Activated T-cell treated with anti-CD3 and anti-CD28 coated beads, Interleukin-2, amount 50 U/mL, for 1 hour (primary cell): Measurements from ENCODE around the gene RIN3.

Experiments used
- DNase-seq: peaks from one replicate; pipeline ENCODE4 v3.0.0-alpha.2; 2020

Gene RIN3

GRCh38 chr14:92556863-92557543 is 43.4 kb downstream of the RIN3 start:
- DNase-seq = no peak

DNA sequence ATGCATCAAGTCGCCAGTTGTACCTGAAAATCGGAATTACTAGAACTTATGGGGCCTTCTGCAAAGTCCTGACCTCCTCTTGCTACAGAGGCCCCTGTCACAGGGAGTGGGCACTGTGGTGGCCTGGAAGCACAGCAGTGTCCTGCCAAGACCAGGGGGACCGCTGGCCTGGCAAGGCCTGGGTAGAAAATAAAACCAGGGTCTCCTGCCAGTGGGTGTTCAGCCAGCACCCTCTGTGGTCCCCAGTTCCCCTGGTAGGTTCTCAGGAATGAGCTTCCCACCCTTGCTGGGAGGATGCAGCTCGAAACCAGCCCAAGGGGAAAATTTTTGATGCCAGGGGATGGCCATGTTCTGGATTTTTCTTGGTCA is 43.9 kb downstream of the RIN3 start:
- no peak for DNase-seq

DNA sequence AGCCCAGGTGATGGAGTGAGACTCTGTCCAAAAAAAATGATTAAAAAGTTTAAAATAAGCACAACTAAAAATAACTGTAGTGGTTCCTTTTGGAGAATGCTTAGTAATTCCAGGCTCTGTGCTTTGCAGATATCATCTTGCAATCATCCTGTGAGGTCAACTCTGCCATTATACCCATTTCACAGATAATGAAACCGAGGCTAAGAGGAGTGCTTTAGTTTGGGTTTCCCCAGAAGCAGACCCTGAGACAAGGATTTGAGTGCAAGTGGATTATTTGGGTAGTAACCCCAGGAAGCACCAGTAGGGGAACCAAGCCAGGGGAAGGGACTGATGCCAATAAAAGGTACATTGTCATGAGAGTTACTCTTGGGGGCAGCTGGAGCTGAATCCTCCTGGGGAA is 44.7 kb downstream of the RIN3 start:
- DNase-seq = no peak

- no peak for DNase-seq
Observed at GRCh38 chr14:92559486-92559885, 45.9 kb downstream of the RIN3 start.

- DNase-seq = no peak
Observed at GRCh38 chr14:92560106-92560865, 46.7 kb downstream of the RIN3 start.

DNA sequence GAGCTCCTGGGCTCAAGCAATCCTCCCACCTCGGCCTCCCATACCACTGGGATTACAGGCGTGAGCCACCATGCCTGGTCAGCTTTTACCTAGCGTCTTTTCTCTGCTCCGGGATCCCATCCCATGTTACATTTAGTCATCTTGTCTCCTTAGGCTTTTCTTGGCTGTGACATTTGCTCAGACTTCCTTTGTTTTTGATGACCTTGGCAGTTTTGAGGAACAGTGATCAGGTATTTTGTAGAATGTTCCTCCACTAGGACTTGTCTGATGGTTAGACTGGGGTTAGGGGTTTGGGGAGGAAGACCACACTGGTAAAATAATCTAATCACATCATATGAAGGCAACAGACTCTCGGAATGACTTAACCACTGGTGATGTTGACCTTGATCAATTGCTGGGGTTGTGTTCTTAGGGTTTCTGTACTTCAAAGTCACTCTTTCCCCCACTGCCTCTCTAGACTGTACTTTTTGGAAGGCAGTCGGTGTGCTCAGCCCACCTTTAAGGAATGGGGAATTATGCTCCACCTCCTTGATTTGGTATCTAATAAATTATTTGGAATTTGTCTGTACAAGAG is 48.4 kb downstream of the RIN3 start:
- no peak for DNase-seq

- no peak for DNase-seq
Observed at GRCh38 chr14:92563359-92563758, 49.8 kb downstream of the RIN3 start.

DNA sequence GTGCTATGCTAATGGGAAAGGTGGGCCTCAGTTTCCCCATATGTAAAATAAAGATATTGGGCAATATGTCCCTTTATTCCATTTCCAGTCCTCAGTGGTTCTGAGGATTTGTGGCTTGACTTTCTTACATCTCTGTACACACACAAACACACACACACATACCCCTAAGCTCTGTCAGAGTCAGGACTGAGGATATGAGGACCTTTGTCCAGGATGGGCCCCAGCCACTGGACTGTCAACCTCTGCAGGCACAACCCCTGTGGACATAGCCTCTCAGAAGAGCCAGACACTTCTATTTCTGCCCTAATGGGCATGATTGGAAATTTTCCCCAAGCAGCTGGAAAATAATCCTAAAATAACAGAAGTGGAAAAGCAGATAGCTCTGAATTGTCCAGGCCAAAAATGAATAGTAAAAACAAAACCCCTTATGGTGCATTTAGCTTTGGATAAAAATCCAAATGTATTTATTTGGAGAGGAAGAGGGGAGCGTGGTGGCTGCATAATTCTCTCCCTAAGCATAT is 50.2 kb downstream of the RIN3 start:
- no peak for DNase-seq

- no peak for DNase-seq
Observed at GRCh38 chr14:92564344-92565039, 50.9 kb downstream of the RIN3 start.

- DNase-seq = no peak
Observed at GRCh38 chr14:92565040-92565717, 51.6 kb downstream of the RIN3 start.

GRCh38 chr14:92565718-92566115 is 52.1 kb downstream of the RIN3 start:
- DNase-seq = no peak

- no peak for DNase-seq
Observed at GRCh38 chr14:92567173-92567725, 53.7 kb downstream of the RIN3 start.

- DNase-seq = peak; percentile 48
Observed at GRCh38 chr14:92568621-92569479, 55.3 kb downstream of the RIN3 start.

DNA sequence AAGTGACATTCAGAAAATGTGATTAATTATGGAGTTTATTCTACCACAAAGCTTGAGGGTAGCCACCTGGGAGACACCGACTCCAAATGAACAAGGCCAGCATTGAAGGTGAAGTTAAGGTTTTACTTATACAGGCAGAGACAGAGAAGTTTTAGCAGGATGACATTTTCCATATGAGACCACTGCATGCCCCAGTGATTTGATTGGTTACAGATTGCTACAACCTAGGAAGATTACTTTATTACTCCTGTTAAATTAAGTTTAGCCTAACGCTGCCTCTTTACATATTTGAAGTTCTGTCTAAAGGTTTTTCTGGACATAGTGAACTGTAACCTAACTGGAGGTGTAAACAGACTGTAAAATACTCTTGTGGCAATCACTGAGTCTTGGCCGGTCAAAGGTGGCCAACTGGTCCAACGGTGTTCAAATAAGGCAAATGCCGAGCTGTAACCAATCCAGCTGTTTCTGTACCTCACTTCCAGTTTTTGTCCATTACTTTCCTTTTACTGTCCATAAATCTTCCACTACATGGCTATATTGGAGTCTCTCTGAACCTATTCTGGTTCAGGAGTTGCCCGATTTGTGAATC is 57.2 kb downstream of the RIN3 start:
- DNase-seq = no peak

GRCh38 chr14:92572050-92572449 is 58.5 kb downstream of the RIN3 start:
- no peak for DNase-seq

- no peak for DNase-seq
Observed at GRCh38 chr14:92573761-92574498, 60.3 kb downstream of the RIN3 start.

DNA sequence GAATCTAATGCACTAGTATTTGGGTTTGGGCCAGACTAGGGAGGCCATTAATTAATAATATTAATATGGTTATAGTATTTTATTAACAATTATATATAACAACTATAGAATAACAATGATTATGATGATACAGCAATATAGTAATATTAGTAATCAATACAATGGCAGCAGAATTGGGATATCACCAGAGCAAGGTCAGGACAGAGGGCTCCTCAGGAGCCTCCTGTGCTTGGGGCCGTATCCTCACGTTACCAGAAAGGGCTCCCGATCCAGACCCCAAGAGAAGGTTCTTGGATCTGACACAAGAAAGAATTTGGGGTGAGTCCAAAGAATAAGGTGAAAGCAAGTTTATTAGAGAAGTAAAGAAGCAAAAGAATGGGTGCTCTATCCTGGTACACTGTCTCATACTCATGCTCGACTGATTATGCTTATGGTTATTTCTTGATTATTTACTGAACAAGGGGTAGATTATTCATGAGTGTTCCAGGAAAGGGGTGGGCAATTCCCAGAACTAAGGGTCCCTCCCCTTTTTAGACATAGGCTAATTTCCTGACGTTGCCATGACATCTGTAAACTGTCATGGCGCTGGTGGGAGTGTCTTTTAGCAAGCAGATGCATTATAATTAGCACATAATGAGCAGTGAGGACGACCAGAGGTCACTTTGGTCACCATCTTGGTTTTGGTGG is 61.6 kb downstream of the RIN3 start:
- no peak for DNase-seq

DNA sequence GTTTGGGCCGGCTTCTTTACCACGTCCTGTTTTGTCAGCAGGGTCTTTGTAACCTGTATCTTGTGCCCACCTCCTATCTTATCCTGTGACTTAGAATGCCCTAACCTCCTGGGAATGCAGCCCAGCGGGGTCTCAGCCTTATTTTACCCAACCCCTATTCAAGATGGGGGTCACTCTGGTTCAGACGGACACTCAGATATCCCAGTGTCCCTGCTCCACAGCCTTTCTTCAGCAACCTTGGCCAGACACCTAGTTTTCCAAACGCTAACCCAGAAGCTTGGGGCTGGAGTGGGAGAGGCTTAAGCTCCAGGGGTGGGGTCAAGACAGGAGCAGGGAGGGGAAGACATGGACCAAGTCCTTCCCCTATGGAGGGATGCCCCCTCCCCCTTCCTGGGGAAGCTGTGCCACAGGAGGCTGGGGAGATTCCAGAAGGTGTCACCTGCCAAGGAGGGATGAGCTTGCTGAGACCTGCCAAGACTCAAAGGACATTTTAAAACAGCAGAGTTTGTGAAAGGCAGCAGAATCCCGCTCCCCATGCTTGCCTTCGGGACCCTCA is 62.2 kb downstream of the RIN3 start:
- DNase-seq = no peak

DNA sequence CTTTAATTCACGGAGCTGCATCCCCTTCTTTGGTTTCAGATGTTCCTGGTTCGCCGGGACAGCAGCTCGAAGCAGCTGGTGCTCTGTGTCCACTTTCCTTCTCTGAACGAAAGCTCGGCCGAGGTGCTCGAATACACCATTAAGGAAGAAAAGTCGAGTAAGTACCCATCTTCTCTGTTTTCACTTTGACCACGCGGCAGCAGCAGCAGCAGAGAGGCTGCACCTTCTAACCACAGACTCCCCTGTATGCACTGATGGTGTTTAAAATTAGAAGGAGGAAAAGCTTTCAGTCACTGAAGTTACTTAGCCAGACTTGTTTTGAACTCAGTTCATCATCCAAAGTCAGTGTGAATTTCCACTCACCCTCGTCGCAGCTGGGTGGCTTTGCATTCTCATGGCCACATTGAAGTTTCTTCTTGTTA is 63.8 kb downstream of the RIN3 start:
- DNase-seq = peak; percentile 40
